ENCODE measurements around the gene CX3CL1. TPM values are rescaled to one million over a fixed set of nuclear protein-coding genes. Genes with fewer than 3 reads are reported as not detected.

Gene CX3CL1
- total RNA-seq, 1 donor from 2014 or later: not detected

- DNase-seq (ENCODE audit: low read depth): no peak
These were observed 60.7 kb downstream of the CX3CL1 start for GRCh38 chr16:57432989-57433388.

GRCh38 chr16:57434003-57434402 lies 61.7 kb downstream of the CX3CL1 start:
- no peak for DNase-seq (ENCODE audit: low read depth)

Other genes with a start within 250 kb of the CX3CL1 start
- 76.0 and 78.4 TPM in 2 replicates for gene PSME3IP1, start 186.5 kb upstream of the CX3CL1 start, total RNA-seq
- gene RSPRY1, start 186.2 kb upstream of the CX3CL1 start, total RNA-seq: 39.6 and 42.1 TPM in 2 replicates
- 60.6 and 76.3 TPM in 2 replicates for gene ARL2BP, start 127.2 kb upstream of the CX3CL1 start, total RNA-seq
- not detected in 2 replicates for gene PLLP, start 87.8 kb upstream of the CX3CL1 start, total RNA-seq
- not detected in 2 replicates for gene CCL22, start 13.7 kb upstream of the CX3CL1 start, total RNA-seq
- not detected in 2 replicates for gene CCL17, start 32.3 kb downstream of the CX3CL1 start, total RNA-seq
- gene CIAPIN1, start 74.9 kb downstream of the CX3CL1 start, total RNA-seq: 74.6 and 78.8 TPM in 2 replicates
- gene COQ9, start 75.0 kb downstream of the CX3CL1 start, total RNA-seq: 91.8 and 115 TPM in 2 replicates
- gene POLR2C, start 90.2 kb downstream of the CX3CL1 start, total RNA-seq: 103 and 119 TPM in 2 replicates
- gene DOK4, start 114.0 kb downstream of the CX3CL1 start, total RNA-seq: 10.2 and 11.7 TPM in 2 replicates
- 12.1 and 13.2 TPM in 2 replicates for gene CCDC102A, start 164.1 kb downstream of the CX3CL1 start, total RNA-seq
- not detected in 2 replicates for gene ADGRG5, start 170.2 kb downstream of the CX3CL1 start, total RNA-seq